HEK293T (cell line): ENCODE measurements around the gene PTPRD.

Experiments
- BHLHE40 ChIP-seq: fragments of 450-650 bp; IDR thresholded peaks from 2 replicates; pipeline ENCODE4 v1.6.1; 2016; ENCODE audit warnings: mild to moderate bottlenecking, moderate library complexity, borderline replicate concordance
- ELF4 ChIP-seq: fragments of 450-650 bp; IDR thresholded peaks from 2 replicates; pipeline ENCODE4 v1.6.1; 2017; ENCODE audit warnings: antibody characterized with exemption
- FOXA1 ChIP-seq: fragments of 450-650 bp; IDR thresholded peaks from 2 replicates; pipeline ENCODE4 v1.6.1; 2016; ENCODE audit warnings: mild to moderate bottlenecking
- FOXM1 ChIP-seq: fragments of 450-650 bp; IDR thresholded peaks from 2 replicates; pipeline ENCODE4 v1.6.1; 2017; ENCODE audit warnings: mild to moderate bottlenecking, borderline replicate concordance
- HDGF ChIP-seq: fragments of 450-650 bp; IDR thresholded peaks from 2 replicates; pipeline ENCODE4 v1.6.1; 2017; ENCODE audit warnings: antibody characterized with exemption, borderline replicate concordance
- L3MBTL2 ChIP-seq: fragments of 450-650 bp; conservative IDR thresholded peaks from 2 replicates; pipeline ENCODE4 v1.6.1; 2016; ENCODE audit warnings: mild to moderate bottlenecking
- NFRKB ChIP-seq: fragments of 450-650 bp; IDR thresholded peaks from 2 replicates; pipeline ENCODE4 v1.6.1; 2016; ENCODE audit warnings: mild to moderate bottlenecking, moderate library complexity
- SP1 ChIP-seq: fragments of 450-650 bp; IDR thresholded peaks from 2 replicates; pipeline ENCODE4 v1.6.1; 2017
- SUZ12 ChIP-seq: fragments of 450-650 bp; IDR thresholded peaks from 2 replicates; pipeline ENCODE4 v1.6.1; 2016; ENCODE audit warnings: mild to moderate bottlenecking
- TARDBP ChIP-seq: fragments of 450-650 bp; IDR thresholded peaks from 2 replicates; pipeline ENCODE4 v1.6.1; 2016
- TF ChIP-seq, protein P1 (sequence below): fragments of 450-650 bp; IDR thresholded peaks from 2 replicates; pipeline ENCODE4 v1.6.1; 2016

- TF ChIP-seq SUZ12 (no peak), L3MBTL2 (no peak), BHLHE40 (no peak), FOXA1 (no peak), FOXM1 (no peak), SP1 (no peak), HDGF (no peak), TARDBP (no peak), ELF4 (no peak), NFRKB (no peak)
- TF ChIP-seq, protein P1, sequence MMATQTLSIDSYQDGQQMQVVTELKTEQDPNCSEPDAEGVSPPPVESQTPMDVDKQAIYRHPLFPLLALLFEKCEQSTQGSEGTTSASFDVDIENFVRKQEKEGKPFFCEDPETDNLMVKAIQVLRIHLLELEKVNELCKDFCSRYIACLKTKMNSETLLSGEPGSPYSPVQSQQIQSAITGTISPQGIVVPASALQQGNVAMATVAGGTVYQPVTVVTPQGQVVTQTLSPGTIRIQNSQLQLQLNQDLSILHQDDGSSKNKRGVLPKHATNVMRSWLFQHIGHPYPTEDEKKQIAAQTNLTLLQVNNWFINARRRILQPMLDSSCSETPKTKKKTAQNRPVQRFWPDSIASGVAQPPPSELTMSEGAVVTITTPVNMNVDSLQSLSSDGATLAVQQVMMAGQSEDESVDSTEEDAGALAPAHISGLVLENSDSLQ, result no peak
These were observed 1707.9 kb downstream of the PTPRD start for GRCh38 chr9:8904771-8905515.
